ENCODE measurements around the gene CDKL2.

GRCh38 chr4:75643651-75644050 is 13.3 kb upstream of the CDKL2 start:
- TF ChIP-seq, protein P1, sequence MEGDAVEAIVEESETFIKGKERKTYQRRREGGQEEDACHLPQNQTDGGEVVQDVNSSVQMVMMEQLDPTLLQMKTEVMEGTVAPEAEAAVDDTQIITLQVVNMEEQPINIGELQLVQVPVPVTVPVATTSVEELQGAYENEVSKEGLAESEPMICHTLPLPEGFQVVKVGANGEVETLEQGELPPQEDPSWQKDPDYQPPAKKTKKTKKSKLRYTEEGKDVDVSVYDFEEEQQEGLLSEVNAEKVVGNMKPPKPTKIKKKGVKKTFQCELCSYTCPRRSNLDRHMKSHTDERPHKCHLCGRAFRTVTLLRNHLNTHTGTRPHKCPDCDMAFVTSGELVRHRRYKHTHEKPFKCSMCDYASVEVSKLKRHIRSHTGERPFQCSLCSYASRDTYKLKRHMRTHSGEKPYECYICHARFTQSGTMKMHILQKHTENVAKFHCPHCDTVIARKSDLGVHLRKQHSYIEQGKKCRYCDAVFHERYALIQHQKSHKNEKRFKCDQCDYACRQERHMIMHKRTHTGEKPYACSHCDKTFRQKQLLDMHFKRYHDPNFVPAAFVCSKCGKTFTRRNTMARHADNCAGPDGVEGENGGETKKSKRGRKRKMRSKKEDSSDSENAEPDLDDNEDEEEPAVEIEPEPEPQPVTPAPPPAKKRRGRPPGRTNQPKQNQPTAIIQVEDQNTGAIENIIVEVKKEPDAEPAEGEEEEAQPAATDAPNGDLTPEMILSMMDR (conservative IDR thresholded peaks at IDR 0.05; ENCODE audit: low read depth, low read length): no peak
- no peak for TF ChIP-seq USF2 (IDR thresholded peaks at IDR 0.05; ENCODE audit: low read depth, low read length)
- no peak for TF ChIP-seq RAD21 (IDR thresholded peaks at IDR 0.05; ENCODE audit: low read length)
- no peak for TF ChIP-seq CEBPB (IDR thresholded peaks at IDR 0.05; ENCODE audit: low read depth, low read length)
- no peak for TF ChIP-seq POLR2A (IDR thresholded peaks at IDR 0.05; ENCODE audit: low read depth, low read length)
- TF ChIP-seq, protein P2, sequence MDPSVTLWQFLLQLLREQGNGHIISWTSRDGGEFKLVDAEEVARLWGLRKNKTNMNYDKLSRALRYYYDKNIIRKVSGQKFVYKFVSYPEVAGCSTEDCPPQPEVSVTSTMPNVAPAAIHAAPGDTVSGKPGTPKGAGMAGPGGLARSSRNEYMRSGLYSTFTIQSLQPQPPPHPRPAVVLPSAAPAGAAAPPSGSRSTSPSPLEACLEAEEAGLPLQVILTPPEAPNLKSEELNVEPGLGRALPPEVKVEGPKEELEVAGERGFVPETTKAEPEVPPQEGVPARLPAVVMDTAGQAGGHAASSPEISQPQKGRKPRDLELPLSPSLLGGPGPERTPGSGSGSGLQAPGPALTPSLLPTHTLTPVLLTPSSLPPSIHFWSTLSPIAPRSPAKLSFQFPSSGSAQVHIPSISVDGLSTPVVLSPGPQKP (IDR thresholded peaks at IDR 0.05; ENCODE audit: borderline replicate concordance, low read depth, low read length): no peak

All from IMR-90 (cell line).